ENCODE results near the gene TMEM52. TPM values are rescaled to one million over a fixed set of nuclear protein-coding genes. Genes with fewer than 3 reads are reported as not detected.

TMEM52 gene
- total RNA-seq, 1 experiment from 2014 or later = 1.2 TPM

DNA sequence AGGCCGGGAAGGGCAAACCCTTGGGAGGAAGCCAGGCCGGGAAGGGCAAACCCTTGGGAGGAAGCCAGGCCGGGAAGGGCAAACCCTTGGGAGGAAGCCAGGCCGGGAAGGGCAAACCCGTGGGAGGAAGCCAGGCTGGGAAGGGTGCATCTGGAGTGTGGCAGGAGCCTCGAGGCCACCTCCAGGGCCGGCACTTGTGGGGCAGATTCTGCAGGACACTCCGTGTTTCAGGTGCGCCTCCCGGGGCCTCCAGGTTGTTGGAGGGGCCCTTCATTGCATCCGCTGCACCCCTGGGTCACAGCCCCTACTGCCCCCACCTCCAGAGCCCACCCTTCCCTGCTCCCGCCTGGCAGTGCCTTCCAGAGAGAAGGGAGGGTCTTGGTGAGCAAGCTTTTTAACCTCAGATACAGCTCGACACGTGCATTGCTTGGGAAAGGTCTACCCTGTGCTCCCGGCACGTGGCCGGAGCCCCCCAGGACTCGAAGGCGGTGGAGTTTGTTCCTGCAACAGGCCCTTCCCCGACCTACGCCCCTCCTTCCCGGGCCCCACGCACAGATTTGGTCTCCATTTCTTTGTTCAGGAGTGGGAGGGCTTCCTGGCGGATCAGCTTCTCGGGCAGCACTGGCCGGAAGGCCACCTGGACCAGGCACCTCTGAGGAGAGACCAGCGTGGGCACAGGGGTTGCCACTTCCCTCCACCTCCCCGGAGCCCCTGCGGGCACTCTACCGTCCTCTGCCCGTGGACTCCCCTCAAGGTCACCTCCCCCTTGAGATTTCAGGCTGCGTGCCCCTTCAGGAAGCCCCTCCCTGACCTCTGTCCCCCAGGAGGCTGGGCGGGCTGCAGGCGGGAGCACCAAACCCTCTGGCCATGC lies 9.4 kb upstream of the TMEM52 start:
- Mint-ChIP-seq H3K27ac (ENCODE audit: low read depth, unreplicated experiment) (no peak overlapping the region), H3K4me3 (ENCODE audit: unreplicated experiment) (no peak overlapping the region)
- CTCF ChIA-PET = no interaction called here

DNA sequence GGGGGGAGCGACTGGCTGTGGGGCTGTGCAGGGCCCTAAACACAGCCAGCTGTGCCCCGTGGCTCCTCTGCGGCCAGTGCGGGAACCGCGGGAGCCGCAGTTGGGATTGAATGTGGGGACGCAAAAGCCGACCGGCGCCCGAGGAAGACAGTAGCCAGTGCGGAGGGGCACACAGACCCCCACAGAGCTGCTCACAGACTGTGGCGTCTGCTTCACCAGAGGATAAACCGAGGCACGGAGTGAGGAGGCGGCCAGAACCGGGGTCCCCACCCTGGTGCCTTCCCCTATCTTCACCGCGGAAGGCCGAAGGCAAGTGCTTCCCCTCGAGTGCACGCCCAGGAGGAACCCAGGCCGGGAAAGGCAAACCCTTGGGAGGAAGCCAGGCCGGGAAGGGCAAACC lies 8.7 kb upstream of the TMEM52 start:
- ChIA-PET CTCF (interaction anchor here (0.6 kb wide), 1 partner anchor 15 kb away, joined by 3 read pairs; no protein-coding TSS in a partner anchor), POLR2A (interaction anchor here (0.6 kb wide), 1 partner anchor 76 kb away, joined by 3 read pairs; the partner anchor contains the start of gene CFAP74)
- no peaks in the 10 kb centered on the region for H3K9me3 Mint-ChIP-seq (ENCODE audit: unreplicated experiment)
- no peak overlapping the region for H3K27ac Mint-ChIP-seq (ENCODE audit: low read depth, unreplicated experiment)
- TF ChIP-seq, protein P1, sequence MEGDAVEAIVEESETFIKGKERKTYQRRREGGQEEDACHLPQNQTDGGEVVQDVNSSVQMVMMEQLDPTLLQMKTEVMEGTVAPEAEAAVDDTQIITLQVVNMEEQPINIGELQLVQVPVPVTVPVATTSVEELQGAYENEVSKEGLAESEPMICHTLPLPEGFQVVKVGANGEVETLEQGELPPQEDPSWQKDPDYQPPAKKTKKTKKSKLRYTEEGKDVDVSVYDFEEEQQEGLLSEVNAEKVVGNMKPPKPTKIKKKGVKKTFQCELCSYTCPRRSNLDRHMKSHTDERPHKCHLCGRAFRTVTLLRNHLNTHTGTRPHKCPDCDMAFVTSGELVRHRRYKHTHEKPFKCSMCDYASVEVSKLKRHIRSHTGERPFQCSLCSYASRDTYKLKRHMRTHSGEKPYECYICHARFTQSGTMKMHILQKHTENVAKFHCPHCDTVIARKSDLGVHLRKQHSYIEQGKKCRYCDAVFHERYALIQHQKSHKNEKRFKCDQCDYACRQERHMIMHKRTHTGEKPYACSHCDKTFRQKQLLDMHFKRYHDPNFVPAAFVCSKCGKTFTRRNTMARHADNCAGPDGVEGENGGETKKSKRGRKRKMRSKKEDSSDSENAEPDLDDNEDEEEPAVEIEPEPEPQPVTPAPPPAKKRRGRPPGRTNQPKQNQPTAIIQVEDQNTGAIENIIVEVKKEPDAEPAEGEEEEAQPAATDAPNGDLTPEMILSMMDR (IDR thresholded peaks at IDR 0.05; ENCODE audit: unreplicated experiment) = no peak
- H3K27me3 Mint-ChIP-seq (ENCODE audit: insufficient read depth, unreplicated experiment) = no peaks in the 10 kb centered on the region
- no peak for DNase-seq (ENCODE audit: unreplicated experiment)
- H3K4me1 Mint-ChIP-seq (ENCODE audit: insufficient read depth, unreplicated experiment) = no peaks in the 10 kb centered on the region
- no peak overlapping the region for H3K4me3 Mint-ChIP-seq (ENCODE audit: unreplicated experiment)
- peaks cover 7% of the 10 kb centered on the region for H3K36me3 Mint-ChIP-seq (ENCODE audit: insufficient read depth, unreplicated experiment)
- intact Hi-C loops (cut with micrococcal nuclease) = no loop called here
- no TSS peak for BruUV-seq (replicated peaks)

More for the DNA sequence above, 9.4 kb upstream of the TMEM52 start:
- peaks cover 4% of the 10 kb centered on the region for H3K36me3 Mint-ChIP-seq (ENCODE audit: insufficient read depth, unreplicated experiment)
- POLR2A ChIA-PET = interaction anchor here (0.6 kb wide), 1 partner anchor 75 kb away, joined by 3 read pairs; the partner anchor contains the start of gene CFAP74
- no peak for DNase-seq (ENCODE audit: unreplicated experiment)
- BruUV-seq (replicated peaks) = no TSS peak
- TF ChIP-seq, protein P1 (IDR thresholded peaks at IDR 0.05; ENCODE audit: unreplicated experiment) = no peak
- no peaks in the 10 kb centered on the region for H3K27me3 Mint-ChIP-seq (ENCODE audit: insufficient read depth, unreplicated experiment)
- no peaks in the 10 kb centered on the region for H3K9me3 Mint-ChIP-seq (ENCODE audit: unreplicated experiment)
- intact Hi-C loops (cut with micrococcal nuclease) = no loop called here
- H3K4me1 Mint-ChIP-seq (ENCODE audit: insufficient read depth, unreplicated experiment) = no peaks in the 10 kb centered on the region

DNA sequence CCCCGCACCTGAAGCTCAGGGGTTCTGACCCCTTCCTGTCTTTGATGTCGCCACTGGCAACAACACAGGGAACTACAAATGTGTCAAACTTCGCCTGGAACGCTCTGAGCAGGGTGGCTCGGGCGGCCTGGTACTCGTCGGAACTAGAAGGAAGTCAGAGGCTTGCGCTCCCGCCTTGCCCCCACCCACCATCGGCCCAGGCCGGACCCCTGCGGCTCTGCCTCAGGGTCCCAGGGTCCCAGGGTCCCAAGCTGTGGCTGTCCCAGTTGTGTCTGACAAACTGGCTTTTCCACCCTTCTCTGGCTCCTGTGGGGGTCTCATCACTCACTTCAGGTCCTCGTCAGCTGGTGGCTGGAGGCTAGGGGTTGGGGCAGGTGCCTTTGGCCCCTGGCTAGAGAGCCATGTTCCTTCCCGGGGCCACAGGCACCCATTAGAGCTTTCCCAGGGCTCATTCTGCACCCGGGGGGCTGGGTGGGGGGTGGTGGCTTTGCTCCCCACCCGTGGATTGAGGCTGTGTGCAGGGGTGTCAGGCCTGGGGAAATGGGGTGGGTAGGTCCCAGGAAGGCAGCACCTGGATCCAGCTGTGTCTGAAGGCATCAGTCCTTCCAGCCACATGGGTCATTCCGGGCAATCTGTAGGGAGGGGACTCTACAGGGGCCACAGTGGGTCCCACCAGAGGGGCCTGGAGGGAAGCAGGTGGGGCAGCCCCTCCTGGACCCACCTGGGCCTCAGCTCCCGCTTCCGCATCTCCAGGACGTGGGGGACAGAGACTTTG lies 8.0 kb upstream of the TMEM52 start:
- H3K9me3 Mint-ChIP-seq (ENCODE audit: unreplicated experiment) = no peaks in the 10 kb centered on the region
- no peaks in the 10 kb centered on the region for H3K27me3 Mint-ChIP-seq (ENCODE audit: insufficient read depth, unreplicated experiment)
- TF ChIP-seq, protein P1 (IDR thresholded peaks at IDR 0.05; ENCODE audit: unreplicated experiment) = no peak
- BruUV-seq (replicated peaks) = no TSS peak
- H3K4me1 Mint-ChIP-seq (ENCODE audit: insufficient read depth, unreplicated experiment) = no peaks in the 10 kb centered on the region
- no peak overlapping the region for H3K27ac Mint-ChIP-seq (ENCODE audit: low read depth, unreplicated experiment)
- no peak for DNase-seq (ENCODE audit: unreplicated experiment)
- ChIA-PET POLR2A (no interaction called here), CTCF (interaction anchor here (0.6 kb wide), 1 partner anchor 16 kb away, joined by 3 read pairs; no protein-coding TSS in a partner anchor)
- intact Hi-C loops (cut with micrococcal nuclease) = no loop called here
- peaks cover 7% of the 10 kb centered on the region for H3K36me3 Mint-ChIP-seq (ENCODE audit: insufficient read depth, unreplicated experiment)
- H3K4me3 Mint-ChIP-seq (ENCODE audit: unreplicated experiment) = no peak overlapping the region

DNA sequence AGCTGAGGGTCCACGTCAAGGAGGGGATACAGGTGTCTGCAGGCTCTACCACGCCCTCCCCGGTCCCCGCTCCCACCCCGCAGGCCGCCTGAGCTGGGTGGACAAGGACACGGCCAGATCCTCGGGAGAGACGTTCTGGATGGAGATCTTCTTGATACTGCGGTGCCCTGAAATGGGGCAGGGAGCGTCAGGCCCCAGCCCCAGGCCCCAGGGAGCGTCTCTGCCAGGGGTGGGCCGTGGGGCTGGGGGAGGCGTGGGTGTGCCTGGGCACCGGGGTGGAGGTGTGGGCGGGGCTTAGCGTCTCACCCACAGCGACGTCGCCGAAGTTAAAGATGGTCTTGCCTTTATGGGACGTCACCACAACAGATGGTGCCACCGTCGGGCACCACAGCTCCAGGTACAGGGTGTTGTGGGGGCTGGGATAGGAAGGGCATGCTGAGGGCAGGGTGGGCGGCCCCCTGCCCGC lies 7.3 kb upstream of the TMEM52 start:
- TF ChIP-seq, protein P1 (IDR thresholded peaks at IDR 0.05; ENCODE audit: unreplicated experiment) = no peak
- no peak overlapping the region for H3K27ac Mint-ChIP-seq (ENCODE audit: low read depth, unreplicated experiment)
- intact Hi-C loops (cut with micrococcal nuclease) = no loop called here
- BruUV-seq (replicated peaks) = no TSS peak
- no peaks in the 10 kb centered on the region for H3K4me1 Mint-ChIP-seq (ENCODE audit: insufficient read depth, unreplicated experiment)
- POLR2A ChIA-PET = no interaction called here
- H3K36me3 Mint-ChIP-seq (ENCODE audit: insufficient read depth, unreplicated experiment) = peaks cover 7% of the 10 kb centered on the region
- no peaks in the 10 kb centered on the region for H3K27me3 Mint-ChIP-seq (ENCODE audit: insufficient read depth, unreplicated experiment)
- H3K4me3 Mint-ChIP-seq (ENCODE audit: unreplicated experiment) = no peak overlapping the region
- DNase-seq (ENCODE audit: unreplicated experiment) = no peak
- no peaks in the 10 kb centered on the region for H3K9me3 Mint-ChIP-seq (ENCODE audit: unreplicated experiment)
- CTCF ChIA-PET = interaction anchor here (0.5 to 1.4 kb wide), 2 partner anchors 17 to 118 kb away, joined by 3 read pairs; no protein-coding TSS in a partner anchor

Measured in MCF 10A (cell line).